Immature natural killer cell (primary cell): ENCODE data around the gene DOCK2. TPM values are rescaled to one million over a fixed set of nuclear protein-coding genes. Genes with fewer than 3 reads are reported as not detected.

ENCODE experiments used
- DNase-seq, 3 donors: peaks; one replicate each; pipeline ENCODE4 v3.0.0; 2022; ENCODE audit warnings: mixed read lengths in 1 of 3
- H3K27ac Mint-ChIP-seq, 6 donors: one replicate each; pipeline ENCODE4 v1.8.0; 2020; ENCODE audit warnings: mixed read lengths in 6 of 6, mild to moderate bottlenecking in 5 of 6, inconsistent platforms in 4 of 6, moderate library complexity in 3 of 6
- H3K27me3 Mint-ChIP-seq, 3 donors: one replicate each; pipeline ENCODE4 v1.8.0; 2020 to 2021; ENCODE audit warnings: low read depth in 3 of 3, mild to moderate bottlenecking in 3 of 3, mixed read lengths in 3 of 3, moderate library complexity in 3 of 3, inconsistent platforms in 1 of 3
- H3K36me3 Mint-ChIP-seq, 3 donors: one replicate each; pipeline ENCODE4 v1.8.0; 2020; ENCODE audit warnings: mixed read lengths in 3 of 3, inconsistent platforms in 2 of 3, mild to moderate bottlenecking in 2 of 3
- H3K4me1 Mint-ChIP-seq, 2 donors: one replicate each; pipeline ENCODE4 v1.8.0; 2020; ENCODE audit warnings: inconsistent platforms in 2 of 2, mild to moderate bottlenecking in 2 of 2, mixed read lengths in 2 of 2, moderate library complexity in 1 of 2
- H3K4me3 Mint-ChIP-seq, 5 donors: one replicate each; pipeline ENCODE4 v1.8.0; 2020; ENCODE audit warnings: mild to moderate bottlenecking in 5 of 5, mixed read lengths in 5 of 5, inconsistent platforms in 3 of 5, moderate library complexity in 3 of 5
- H3K9me3 Mint-ChIP-seq, 6 donors: one replicate each; pipeline ENCODE4 v1.8.0; 2020; ENCODE audit warnings: mild to moderate bottlenecking in 6 of 6, mixed read lengths in 6 of 6, inconsistent platforms in 4 of 6, moderate library complexity in 3 of 6
- polyA plus RNA-seq, 3 donors: library from polyadenylated mRNA; unstranded; fragments of 300-500 nt; fragmentation: Illumina TruSeq; gene quantifications; one replicate each; pipeline ENCODE4 v1.2.3, GENCODE V29; 2021

Gene DOCK2
- polyA plus RNA-seq, 3 donors from 2014 or later, result 42.4 to 121 (median 48.9) TPM

DNA sequence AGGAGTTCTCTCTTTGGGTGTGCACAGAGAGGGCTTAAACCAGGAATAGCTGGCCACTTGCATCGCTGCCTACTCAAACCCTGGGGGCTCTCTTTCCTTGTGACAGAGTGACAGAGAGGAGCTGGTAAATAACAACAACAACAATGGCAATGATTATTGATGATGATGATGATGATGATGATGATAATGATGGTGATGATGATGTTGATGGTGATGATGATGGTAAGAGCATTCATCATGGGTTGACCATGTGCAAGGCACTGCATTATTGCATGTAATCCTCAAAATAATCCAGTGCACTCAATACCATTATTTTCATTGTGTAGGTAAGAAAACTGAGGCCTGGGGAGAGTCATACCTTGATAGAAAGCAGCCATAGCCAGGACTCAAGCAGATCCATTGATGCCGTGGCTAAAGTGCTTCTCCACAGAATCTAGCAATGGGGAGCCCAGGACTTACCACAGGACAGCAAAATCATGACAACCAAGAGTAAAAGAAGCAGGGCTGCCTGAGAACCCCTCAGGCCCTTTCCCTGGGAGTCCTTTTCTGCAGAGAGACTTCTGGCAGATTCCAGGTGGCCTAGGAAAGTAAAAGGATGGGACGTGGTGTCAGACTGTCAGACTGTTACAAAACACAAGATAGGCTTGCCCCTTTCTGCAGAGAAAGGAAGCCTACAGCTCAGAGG, 473.5 kb downstream of the DOCK2 start:
- Mint-ChIP-seq H3K36me3 (no peaks in the 10 kb centered on the region), H3K27ac (no peak overlapping the region), H3K4me1 (no peaks in the 10 kb centered on the region), H3K27me3 (peaks cover 2 to 13% (median 3%) of the 10 kb centered on the region in 3 donors), H3K4me3 (no peak overlapping the region), H3K9me3 (no peaks in the 10 kb centered on the region)
- no peak for DNase-seq

DNA sequence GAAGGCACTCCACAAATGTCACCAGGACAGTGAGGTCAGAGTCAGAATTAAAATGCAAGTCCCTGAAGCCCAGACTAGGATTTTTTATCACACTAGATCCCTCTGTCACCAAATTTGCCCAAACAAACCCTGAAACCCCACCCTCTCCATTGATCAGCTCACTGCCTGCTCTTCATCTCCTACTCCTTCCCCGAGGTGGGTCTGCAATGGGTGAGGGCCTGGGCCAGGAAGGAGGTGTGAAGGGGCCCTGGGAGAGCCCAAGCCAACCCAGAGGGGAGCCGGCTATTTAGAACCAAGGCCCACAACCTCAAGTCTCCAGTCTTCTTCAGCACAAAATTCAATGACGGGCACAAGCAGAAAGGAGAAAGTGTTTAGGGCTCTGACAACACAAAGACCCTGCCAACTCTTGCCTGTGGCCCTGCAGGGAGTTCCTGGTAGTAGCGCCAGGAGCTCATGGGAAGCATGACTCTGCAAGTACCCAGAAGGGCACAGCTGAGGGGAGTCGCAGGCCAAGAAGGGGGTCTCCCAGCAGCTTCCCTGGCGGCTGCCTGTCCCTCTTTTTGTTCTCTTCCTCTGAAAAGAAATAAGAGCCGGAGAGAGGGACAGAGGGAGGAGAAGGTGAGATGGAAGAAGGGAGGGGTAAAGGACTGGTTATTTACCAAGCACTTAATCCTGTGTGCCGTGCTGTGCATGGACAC, 474.2 kb downstream of the DOCK2 start:
- Mint-ChIP-seq H3K9me3 (no peaks in the 10 kb centered on the region), H3K4me3 (no peak overlapping the region), H3K4me1 (no peaks in the 10 kb centered on the region), H3K27ac (no peak overlapping the region), H3K27me3 (peaks cover 1 to 13% (median 3%) of the 10 kb centered on the region in 3 donors), H3K36me3 (no peaks in the 10 kb centered on the region)
- DNase-seq, result no peak

DNA sequence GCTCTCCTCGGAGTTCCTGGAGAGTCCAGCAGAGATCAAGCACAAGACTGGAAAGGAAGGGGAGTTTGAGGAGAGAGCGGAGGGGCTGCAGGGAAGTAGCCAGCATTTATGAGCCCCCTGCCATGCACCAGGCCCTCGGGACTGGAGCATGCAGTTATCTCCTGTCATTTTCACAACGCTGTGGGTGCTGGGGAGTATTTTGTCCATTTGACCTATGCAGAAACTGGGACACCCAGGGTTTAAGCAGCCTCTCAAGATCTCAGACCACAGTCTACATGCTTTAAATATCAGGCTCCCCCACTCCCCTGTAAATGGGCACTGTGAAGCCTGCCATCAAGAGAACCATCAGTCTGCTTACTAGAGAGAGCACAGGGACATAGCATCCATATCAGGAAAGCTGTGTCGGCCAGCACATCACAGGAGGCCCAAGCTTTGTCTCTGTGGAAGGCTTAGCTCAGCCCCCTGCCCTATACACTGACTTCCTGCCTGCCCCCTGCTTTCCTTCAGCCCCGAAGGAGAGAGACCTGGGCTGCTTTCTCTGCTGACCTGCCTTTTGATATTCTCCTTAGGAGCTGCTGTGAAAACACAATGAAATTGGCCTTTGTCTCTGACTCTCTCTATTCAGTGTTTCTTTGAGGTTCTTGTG, 475.9 kb downstream of the DOCK2 start:
- no peaks in the 10 kb centered on the region for H3K9me3 Mint-ChIP-seq
- H3K4me1 Mint-ChIP-seq, result no peaks in the 10 kb centered on the region
- peaks cover 0 to 9% (median 3%) of the 10 kb centered on the region in 3 donors for H3K27me3 Mint-ChIP-seq
- no peak for DNase-seq
- H3K4me3 Mint-ChIP-seq, result no peak overlapping the region
- no peaks in the 10 kb centered on the region for H3K36me3 Mint-ChIP-seq
- H3K27ac Mint-ChIP-seq, result no peak overlapping the region

DNA sequence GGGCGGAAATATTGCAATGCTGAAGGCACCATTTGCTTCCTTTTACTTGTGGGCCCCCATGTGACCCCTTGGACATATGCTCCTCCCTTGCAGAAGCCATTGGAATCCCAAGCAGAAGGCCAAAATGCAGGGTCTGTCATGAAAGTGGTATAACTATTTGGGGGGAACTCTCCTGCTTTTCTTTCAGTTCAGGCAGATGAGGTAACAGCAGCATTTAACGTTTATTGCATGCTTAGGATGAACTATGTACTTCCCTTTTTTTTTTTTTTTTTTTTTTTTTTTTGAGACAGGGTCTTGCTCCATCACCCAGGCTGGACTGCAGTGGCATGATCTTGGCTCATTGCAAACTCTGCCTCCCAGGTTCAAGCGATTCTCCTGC, 476.4 kb downstream of the DOCK2 start:
- Mint-ChIP-seq H3K4me3 (no peak overlapping the region), H3K9me3 (no peaks in the 10 kb centered on the region), H3K4me1 (no peaks in the 10 kb centered on the region), H3K27ac (no peak overlapping the region), H3K36me3 (no peaks in the 10 kb centered on the region), H3K27me3 (peaks cover 0 to 5% (median 3%) of the 10 kb centered on the region in 3 donors)
- DNase-seq, result no peak

DNA sequence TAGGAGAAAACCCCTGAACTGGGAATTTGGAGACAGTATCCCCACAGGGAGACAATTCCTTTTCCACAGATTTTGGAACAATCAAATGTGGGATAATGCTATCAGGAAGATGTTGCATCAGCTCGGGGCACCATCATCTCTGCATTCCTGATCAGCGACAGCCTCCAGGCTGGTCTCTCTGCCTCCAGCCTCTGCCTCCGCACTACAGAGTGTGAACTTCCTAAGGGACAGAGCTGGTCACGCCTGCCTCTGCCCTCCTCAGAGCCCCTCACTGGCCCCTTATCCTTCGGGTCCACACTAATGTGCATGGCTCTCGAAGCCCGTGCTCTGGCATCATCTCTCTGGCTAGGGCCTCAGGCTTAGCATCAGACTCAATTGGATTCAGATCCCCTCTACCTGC, 477.2 kb downstream of the DOCK2 start:
- no peak overlapping the region for H3K27ac Mint-ChIP-seq
- H3K4me3 Mint-ChIP-seq, result no peak overlapping the region
- peaks cover 0 to 8% (median 3%) of the 10 kb centered on the region in 3 donors for H3K27me3 Mint-ChIP-seq
- DNase-seq, result no peak
- no peaks in the 10 kb centered on the region for H3K4me1 Mint-ChIP-seq
- no peaks in the 10 kb centered on the region for H3K9me3 Mint-ChIP-seq
- H3K36me3 Mint-ChIP-seq, result no peaks in the 10 kb centered on the region

DNA sequence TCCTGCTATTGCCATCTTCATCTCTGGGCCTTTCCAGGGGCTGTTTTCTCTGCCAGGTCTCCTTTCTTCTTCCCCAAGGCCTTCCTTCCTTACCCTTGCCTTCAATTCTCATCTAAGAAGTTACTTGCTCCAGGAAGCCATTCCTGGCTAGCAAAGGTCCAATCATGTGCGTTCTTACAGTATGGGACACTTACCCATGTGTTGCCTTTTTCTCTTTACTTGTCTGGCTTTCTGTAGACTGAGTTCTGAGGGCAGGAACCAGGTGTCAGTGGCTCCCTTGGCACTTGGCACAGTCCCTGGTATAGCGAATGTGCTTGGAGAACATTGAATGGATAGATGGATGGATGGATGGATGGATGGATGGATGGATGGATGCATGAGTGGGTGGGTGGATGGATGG, 478.9 kb downstream of the DOCK2 start:
- DNase-seq, result no peak
- no peak overlapping the region for H3K4me3 Mint-ChIP-seq
- peaks cover 1 to 8% (median 5%) of the 10 kb centered on the region in 3 donors for H3K27me3 Mint-ChIP-seq
- no peaks in the 10 kb centered on the region for H3K9me3 Mint-ChIP-seq
- no peaks in the 10 kb centered on the region for H3K36me3 Mint-ChIP-seq
- H3K4me1 Mint-ChIP-seq, result no peaks in the 10 kb centered on the region
- H3K27ac Mint-ChIP-seq, result no peak overlapping the region

DNA sequence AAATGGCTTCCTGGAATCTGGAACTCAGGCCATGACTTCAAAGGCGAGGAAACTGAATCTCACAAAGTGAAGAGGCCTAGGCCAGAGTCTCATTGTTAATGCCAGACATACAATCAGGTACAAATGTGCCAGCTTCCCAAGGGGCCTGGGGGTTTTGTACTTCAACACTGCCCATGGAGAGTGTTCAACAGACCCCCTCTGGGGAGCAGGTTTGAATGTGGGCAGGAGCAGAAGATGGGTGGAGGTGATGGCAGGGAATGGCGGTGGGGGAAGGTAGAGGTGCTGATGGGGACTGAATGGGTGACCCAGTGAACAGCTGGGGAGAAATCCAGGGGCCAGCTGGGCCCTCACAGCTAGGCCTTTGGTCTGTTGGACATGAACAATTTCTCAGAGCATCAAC, 480.7 kb downstream of the DOCK2 start:
- H3K27ac Mint-ChIP-seq, result no peak overlapping the region
- no peak overlapping the region for H3K4me3 Mint-ChIP-seq
- peaks cover 1 to 7% (median 5%) of the 10 kb centered on the region in 3 donors for H3K27me3 Mint-ChIP-seq
- H3K4me1 Mint-ChIP-seq, result no peaks in the 10 kb centered on the region
- no peaks in the 10 kb centered on the region for H3K9me3 Mint-ChIP-seq
- no peaks in the 10 kb centered on the region for H3K36me3 Mint-ChIP-seq
- DNase-seq, result no peak

DNA sequence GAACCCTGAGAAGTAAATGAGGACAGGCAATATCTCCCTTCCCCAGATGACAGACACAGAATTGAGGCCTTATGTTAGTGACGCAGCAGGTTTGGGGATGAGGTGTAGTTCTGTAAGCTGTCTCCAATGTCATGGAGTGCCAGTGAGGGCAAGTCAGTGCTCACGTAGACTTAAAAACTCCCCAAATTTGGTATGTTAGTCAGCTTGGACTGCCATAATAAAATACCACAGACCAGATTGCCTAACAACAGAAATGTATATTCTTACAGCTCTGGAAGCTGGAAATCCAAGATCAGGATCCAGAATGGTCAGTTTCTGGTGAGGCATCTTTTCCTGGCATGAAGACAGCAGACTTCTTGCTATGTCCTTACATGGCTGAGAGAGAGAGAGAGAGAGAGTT, 483.5 kb downstream of the DOCK2 start:
- no peak for DNase-seq
- Mint-ChIP-seq H3K4me1 (no peaks in the 10 kb centered on the region), H3K36me3 (no peaks in the 10 kb centered on the region), H3K4me3 (no peak overlapping the region), H3K27me3 (peaks cover 4 to 7% (median 4%) of the 10 kb centered on the region in 3 donors), H3K27ac (no peak overlapping the region), H3K9me3 (peaks cover 0 to 4% (median 3%) of the 10 kb centered on the region in 6 donors)

DNA sequence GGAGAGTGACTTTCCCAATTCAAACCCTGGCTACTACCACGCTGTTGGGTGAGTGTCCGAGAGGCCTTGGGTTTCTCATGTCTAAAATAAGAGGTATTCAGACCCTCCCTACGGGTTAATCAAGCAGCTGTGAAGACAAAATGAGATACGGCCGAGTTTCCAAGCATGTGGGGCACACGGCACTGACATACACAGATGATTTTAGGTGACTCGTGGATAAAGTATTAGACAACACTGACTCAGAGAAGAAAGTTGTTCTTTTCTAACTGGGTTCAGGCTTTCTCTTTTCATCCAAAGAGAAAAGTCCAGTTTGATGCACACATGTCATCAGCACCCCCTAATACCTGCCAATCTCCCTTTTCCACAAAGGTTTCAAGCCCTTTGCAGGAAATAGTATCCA, 484.2 kb downstream of the DOCK2 start:
- Mint-ChIP-seq H3K27me3 (peaks cover 4 to 9% (median 5%) of the 10 kb centered on the region in 3 donors), H3K36me3 (no peaks in the 10 kb centered on the region), H3K9me3 (peaks cover 3 to 11% (median 10%) of the 10 kb centered on the region in 6 donors), H3K4me1 (no peaks in the 10 kb centered on the region), H3K4me3 (no peak overlapping the region), H3K27ac (no peak overlapping the region)
- DNase-seq, result no peak

DNA sequence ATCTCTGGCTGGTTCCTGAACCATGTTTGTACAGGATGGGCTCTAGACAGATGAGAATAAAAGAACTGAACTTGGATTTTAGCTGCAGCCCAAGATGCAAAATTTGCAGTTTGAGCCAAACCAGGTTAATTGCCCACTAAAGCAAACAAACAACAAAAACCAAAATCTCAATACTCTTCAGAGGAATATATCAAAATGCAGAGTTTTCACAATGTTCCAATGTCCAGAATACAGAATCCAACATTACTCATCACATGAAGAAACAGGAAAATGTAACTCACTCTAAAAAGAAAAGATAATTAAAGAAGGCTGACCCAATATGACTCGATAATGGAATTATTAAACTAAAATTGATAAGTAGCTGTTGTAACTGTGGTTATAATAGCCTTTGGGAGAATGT, 489.0 kb downstream of the DOCK2 start:
- peaks cover 7 to 21% (median 14%) of the 10 kb centered on the region in 6 donors for H3K9me3 Mint-ChIP-seq
- H3K4me1 Mint-ChIP-seq, result no peaks in the 10 kb centered on the region
- peaks cover 2 to 10% (median 9%) of the 10 kb centered on the region in 3 donors for H3K27me3 Mint-ChIP-seq
- no peaks in the 10 kb centered on the region for H3K36me3 Mint-ChIP-seq
- H3K4me3 Mint-ChIP-seq, result no peak overlapping the region
- no peak overlapping the region for H3K27ac Mint-ChIP-seq
- no peak for DNase-seq

DNA sequence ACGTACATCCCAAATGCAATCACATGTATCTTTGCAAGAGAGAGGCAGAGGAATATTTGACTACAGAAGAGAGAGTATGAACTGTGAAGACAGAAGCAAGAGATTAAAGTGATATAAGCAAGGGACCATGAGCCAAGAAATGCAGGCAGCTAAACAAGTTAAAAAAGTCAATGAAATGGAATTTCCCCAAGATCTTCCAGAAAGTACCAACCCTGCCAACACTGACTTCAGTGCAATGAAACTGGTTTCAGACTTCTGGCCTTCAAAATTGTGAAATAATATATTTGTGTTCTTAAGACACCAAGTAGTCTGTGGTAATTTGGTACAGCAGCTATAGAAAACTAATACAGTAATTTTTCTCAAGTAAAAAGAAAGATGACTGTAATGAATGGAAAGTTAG, 489.6 kb downstream of the DOCK2 start:
- no peak overlapping the region for H3K4me3 Mint-ChIP-seq
- no peak for DNase-seq
- H3K4me1 Mint-ChIP-seq, result no peaks in the 10 kb centered on the region
- no peaks in the 10 kb centered on the region for H3K36me3 Mint-ChIP-seq
- H3K27me3 Mint-ChIP-seq, result peaks cover 2 to 10% (median 8%) of the 10 kb centered on the region in 3 donors
- H3K27ac Mint-ChIP-seq, result no peak overlapping the region
- peaks cover 7 to 21% (median 14%) of the 10 kb centered on the region in 6 donors for H3K9me3 Mint-ChIP-seq

DNA sequence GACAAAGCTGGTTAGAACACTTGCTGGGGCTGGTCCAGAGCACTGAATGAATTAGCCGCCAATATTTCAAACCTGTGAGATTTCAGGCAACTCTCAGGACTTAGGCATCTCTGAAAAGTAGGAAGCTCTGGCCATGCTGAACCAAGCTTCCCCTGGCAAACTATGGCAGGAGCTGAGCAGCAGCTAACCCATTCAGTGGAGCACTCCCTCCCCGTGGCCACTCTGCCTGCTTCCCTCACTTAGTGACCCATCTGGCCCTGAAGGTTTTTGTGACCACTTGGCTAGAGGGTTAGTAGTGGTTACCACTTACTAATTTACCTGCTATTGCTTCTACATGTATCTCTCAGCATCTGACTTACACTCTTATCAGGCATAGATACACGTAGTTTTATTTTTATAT, 494.2 kb downstream of the DOCK2 start:
- H3K27me3 Mint-ChIP-seq, result peaks cover 0 to 9% (median 7%) of the 10 kb centered on the region in 3 donors
- no peak for DNase-seq
- H3K9me3 Mint-ChIP-seq, result peaks cover 3 to 11% (median 5%) of the 10 kb centered on the region in 6 donors
- H3K4me1 Mint-ChIP-seq, result no peaks in the 10 kb centered on the region
- H3K27ac Mint-ChIP-seq, result no peak overlapping the region
- no peaks in the 10 kb centered on the region for H3K36me3 Mint-ChIP-seq
- H3K4me3 Mint-ChIP-seq, result no peak overlapping the region

DNA sequence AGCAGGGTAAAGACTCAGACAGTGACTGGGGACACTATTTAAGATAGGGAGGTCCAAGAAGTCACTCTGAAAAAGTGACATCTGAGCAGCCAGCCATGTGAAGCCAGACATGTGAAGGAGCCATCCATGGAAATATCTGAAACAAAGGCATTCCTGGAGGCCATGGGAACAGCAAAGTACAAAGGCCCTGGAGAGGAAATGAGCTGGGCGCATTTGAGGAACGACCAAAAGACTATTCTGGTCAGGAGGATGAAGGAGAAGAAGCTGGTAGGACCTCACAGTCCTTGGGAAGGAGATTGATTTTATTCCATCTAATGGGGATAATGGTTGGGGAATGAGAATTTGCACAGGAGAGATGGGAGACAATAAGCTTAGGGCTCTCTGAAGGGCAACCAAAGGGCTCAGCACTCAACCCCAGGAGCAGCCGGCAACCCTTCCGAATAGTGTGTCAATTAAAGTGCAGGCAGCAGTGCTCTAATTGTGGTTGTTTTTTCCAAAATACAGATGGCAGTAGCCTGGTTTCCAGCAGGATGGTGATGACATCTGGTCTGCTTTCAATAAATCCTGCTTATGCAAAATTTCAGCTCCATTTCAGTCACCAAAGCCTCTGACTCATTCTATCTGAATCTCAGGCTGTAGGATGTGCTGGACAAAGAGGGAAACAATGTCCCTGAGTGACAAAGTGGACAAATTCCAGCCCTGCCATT, 495.3 kb downstream of the DOCK2 start:
- Mint-ChIP-seq H3K4me1 (no peaks in the 10 kb centered on the region), H3K27ac (no peak overlapping the region), H3K9me3 (peaks cover 0 to 2% (median 0%) of the 10 kb centered on the region in 6 donors), H3K4me3 (no peak overlapping the region), H3K27me3 (peaks cover 0 to 6% (median 0%) of the 10 kb centered on the region in 3 donors), H3K36me3 (no peaks in the 10 kb centered on the region)
- DNase-seq, result no peak
